ENCODE results near the gene PLCB1.

PLCB1 gene

GRCh38 chr20:8646716-8647115 lies 514.6 kb downstream of the PLCB1 start:
- peak; percentile 33 to 55 for DNase-seq (ENCODE audit: low read depth in 2 of 2)
- no peak overlapping the region for H3K4me3 ChIP-seq (replicated peaks in 1 of 2; ENCODE audit: low read depth in 2 of 2, low read length in 2 of 2)
- TF ChIP-seq CTCF (IDR thresholded peaks at IDR 0.05; ENCODE audit: low read depth, low read length): no peak

- peak; percentile 48 to 80 for DNase-seq (ENCODE audit: low read depth in 2 of 2)
- no peak for TF ChIP-seq CTCF (IDR thresholded peaks at IDR 0.05; ENCODE audit: low read depth, low read length)
- no peak overlapping the region for H3K4me3 ChIP-seq (replicated peaks in 1 of 2; ENCODE audit: low read depth in 2 of 2, low read length in 2 of 2)
Observed at GRCh38 chr20:8647961-8648441, 515.9 kb downstream of the PLCB1 start.

- no peak for DNase-seq (ENCODE audit: low read depth in 2 of 2)
- H3K4me3 ChIP-seq (replicated peaks in 1 of 2; ENCODE audit: low read depth in 2 of 2, low read length in 2 of 2): no peak overlapping the region
- no peak for TF ChIP-seq CTCF (IDR thresholded peaks at IDR 0.05; ENCODE audit: low read depth, low read length)
Observed at GRCh38 chr20:8648466-8648865, 516.4 kb downstream of the PLCB1 start.

GRCh38 chr20:8652396-8652795 lies 520.3 kb downstream of the PLCB1 start:
- TF ChIP-seq CTCF (IDR thresholded peaks at IDR 0.05; ENCODE audit: low read depth, low read length): no peak
- H3K4me3 ChIP-seq (replicated peaks in 1 of 2; ENCODE audit: low read depth in 2 of 2, low read length in 2 of 2): no peak overlapping the region
- no peak for DNase-seq (ENCODE audit: low read depth in 2 of 2)

- TF ChIP-seq CTCF (IDR thresholded peaks at IDR 0.05; ENCODE audit: low read depth, low read length): no peak
- no peak for DNase-seq (ENCODE audit: low read depth in 2 of 2)
- H3K4me3 ChIP-seq (replicated peaks in 1 of 2; ENCODE audit: low read depth in 2 of 2, low read length in 2 of 2): no peak overlapping the region
Observed at GRCh38 chr20:8654486-8654885, 522.4 kb downstream of the PLCB1 start.

GRCh38 chr20:8656335-8656734 lies 524.3 kb downstream of the PLCB1 start:
- TF ChIP-seq CTCF (IDR thresholded peaks at IDR 0.05; ENCODE audit: low read depth, low read length): no peak
- DNase-seq (ENCODE audit: low read depth in 2 of 2): peak; percentile 56 to 84
- H3K4me3 ChIP-seq (replicated peaks in 1 of 2; ENCODE audit: low read depth in 2 of 2, low read length in 2 of 2): no peak overlapping the region

GRCh38 chr20:8657664-8658063 lies 525.6 kb downstream of the PLCB1 start:
- no peak for DNase-seq (ENCODE audit: low read depth in 2 of 2)
- TF ChIP-seq CTCF (IDR thresholded peaks at IDR 0.05; ENCODE audit: low read depth, low read length): no peak
- no peak overlapping the region for H3K4me3 ChIP-seq (replicated peaks in 1 of 2; ENCODE audit: low read depth in 2 of 2, low read length in 2 of 2)
